ENCODE results near the gene NISCH.

- TF ChIP-seq POLR2AphosphoS5 (IDR thresholded peaks at IDR 0.05; ENCODE audit: low read depth) (no peak), CTCF (IDR thresholded peaks at IDR 0.05; ENCODE audit: insufficient read depth, low read length) (no peak), REST (IDR thresholded peaks at IDR 0.05; ENCODE audit: insufficient replicate concordance, low read depth) (no peak), SPI1 (IDR thresholded peaks at IDR 0.05; ENCODE audit: borderline replicate concordance, low read depth) (no peak), GABPA (IDR thresholded peaks at IDR 0.05; ENCODE audit: low read depth) (no peak)
These were observed 14.7 kb upstream of the NISCH start for GRCh38 chr3:52440671-52441070.

Data from HL-60 (cell line).